22Rv1 (cell line): Measurements from ENCODE around the gene ADTRP.

ENCODE experiments used
- H3K27ac ChIP-seq: fragments of 450-650 bp; 2 replicates; pipeline ENCODE4 v1.5.1; 2017
- CTCF ChIP-seq: fragments of 450-650 bp; IDR thresholded peaks from 2 replicates; pipeline ENCODE4 v1.5.1; 2017; ENCODE audit warnings: mild to moderate bottlenecking
- ZFX ChIP-seq: fragments of 450-650 bp; IDR thresholded peaks from 2 replicates; pipeline ENCODE4 v1.6.1; 2017; ENCODE audit warnings: antibody characterized with exemption, borderline replicate concordance

The ADTRP gene

GRCh38 chr6:11793277-11793676 lies 14.7 kb upstream of the ADTRP start:
- TF ChIP-seq ZFX (no peak), CTCF (no peak)
- H3K27ac ChIP-seq = no peak overlapping the region

- no peak overlapping the region for H3K27ac ChIP-seq
- TF ChIP-seq CTCF (no peak), ZFX (no peak)
Measured at GRCh38 chr6:11791354-11792107, 12.9 kb upstream of the ADTRP start.

- TF ChIP-seq ZFX (no peak), CTCF (no peak)
Measured at GRCh38 chr6:11789744-11790143, 11.1 kb upstream of the ADTRP start.

GRCh38 chr6:11788043-11788442 lies 9.4 kb upstream of the ADTRP start:
- no peak for TF ChIP-seq ZFX
- TF ChIP-seq CTCF = no peak
- H3K27ac ChIP-seq = no peak overlapping the region

More at GRCh38 chr6:11789744-11790143, 11.1 kb upstream of the ADTRP start:
- H3K27ac ChIP-seq = no peak overlapping the region

- TF ChIP-seq CTCF (no peak), ZFX (no peak)
- H3K27ac ChIP-seq = no peak overlapping the region
Measured at GRCh38 chr6:11785774-11786579, 7.4 kb upstream of the ADTRP start.

GRCh38 chr6:11785415-11785773 lies 6.8 kb upstream of the ADTRP start:
- TF ChIP-seq ZFX (no peak), CTCF (no peak)
- no peak overlapping the region for H3K27ac ChIP-seq

GRCh38 chr6:11784341-11784740 lies 5.7 kb upstream of the ADTRP start:
- H3K27ac ChIP-seq = no peak overlapping the region
- TF ChIP-seq ZFX = no peak
- no peak for TF ChIP-seq CTCF
